SK-N-SH (cell line): ENCODE measurements around the gene SELE. TPM values are rescaled to one million over a fixed set of nuclear protein-coding genes. Genes with fewer than 3 reads are reported as not detected.

Source experiments
- CTCF ChIA-PET: fragments of 300-600, 350-600 bp; formaldehyde crosslinking; extraction: SDS; loops from one replicate; lab custom pipeline; 2021; lab: Yijun Ruan, JAX
- POLR2A ChIA-PET: fragments of 350-600 bp; sonication (Branson Sonifier 250); formaldehyde crosslinking; extraction: SDS; loops from one replicate; lab custom pipeline; 2020; ENCODE audit warnings: antibody characterized with exemption, inconsistent platforms; lab: Yijun Ruan, JAX
- DNase-seq: peaks from one replicate; pipeline ENCODE4 v3.0.0; 2012
- H2AFZ ChIP-seq: fragments of 200-600 bp; sonication (generic); 2 replicates; pipeline ENCODE4 v1.8.1; 2016; ENCODE audit warnings: antibody characterized with exemption, mild to moderate bottlenecking, low read depth
- H3F3A ChIP-seq: fragments of 200-600 bp; sonication (generic); replicated peaks from 2 replicates; pipeline ENCODE3; 2016; ENCODE audit warnings: antibody characterized with exemption, mild to moderate bottlenecking; ENCODE audit not compliant: insufficient read depth
- H3K27ac ChIP-seq, 2 experiments: fragments of 200-500 bp in 1 of 2; fragments of 200-600 bp in 1 of 2; sonication (Bioruptor generic) in 1 of 2; sonication (generic), shearing (Covaris generic) in 1 of 2; 2 replicates each; pipeline versions ENCODE4 v1.5.1 to v1.6.1; 2014 to 2016; ENCODE audit warnings: low read depth in 2 of 2, inconsistent platforms in 1 of 2, low read length in 1 of 2, mild to moderate bottlenecking in 1 of 2, mixed read lengths in 1 of 2
- H3K27me3 ChIP-seq: fragments of 200-600 bp; sonication (generic), shearing (Covaris generic); 2 replicates; pipeline ENCODE4 v1.6.1; 2016; ENCODE audit warnings: mixed run types; ENCODE audit not compliant: insufficient read depth
- H3K36me3 ChIP-seq, 2 experiments: fragments of 200-500 bp in 1 of 2; fragments of 200-600 bp in 1 of 2; sonication (Bioruptor generic) in 1 of 2; sonication (generic) in 1 of 2; replicated peaks in 1 of 2; 2 replicates each; pipeline versions ENCODE3 to v1.5.1; 2014 to 2016; ENCODE audit warnings: low read length in 1 of 2, mild to moderate bottlenecking in 1 of 2; ENCODE audit not compliant: insufficient read depth in 2 of 2, control insufficient read depth in 1 of 2
- H3K4me1 ChIP-seq, 2 experiments: fragments of 200-500 bp in 1 of 2; fragments of 200-600 bp in 1 of 2; sonication (Bioruptor generic) in 1 of 2; sonication (generic), shearing (Covaris generic) in 1 of 2; 2 replicates each; pipeline versions ENCODE4 v1.5.1 to v1.6.1; 2014 to 2016; ENCODE audit warnings: low read depth in 1 of 2, low read length in 1 of 2, mixed run types in 1 of 2; ENCODE audit not compliant: insufficient read depth in 2 of 2, control insufficient read depth in 1 of 2
- H3K4me2 ChIP-seq: fragments of 200-600 bp; sonication (generic), shearing (Covaris generic); 2 replicates; pipeline ENCODE4 v1.6.1; 2017; ENCODE audit warnings: mixed run types
- H3K4me3 ChIP-seq, 2 experiments: fragments of 200-500 bp in 1 of 2; fragments of 200-600 bp in 1 of 2; sonication (Bioruptor generic) in 1 of 2; sonication (generic), shearing (Covaris generic) in 1 of 2; 2 replicates each; pipeline versions ENCODE4 v1.5.1 to v1.8.1; 2014 to 2016; ENCODE audit warnings: low read depth in 2 of 2, inconsistent platforms in 1 of 2, low read length in 1 of 2, mild to moderate bottlenecking in 1 of 2, mixed read lengths in 1 of 2, moderate library complexity in 1 of 2
- H3K79me2 ChIP-seq: fragments of 200-600 bp; sonication (generic); 2 replicates; pipeline ENCODE4 v1.8.1; 2017; ENCODE audit warnings: mild to moderate bottlenecking; ENCODE audit not compliant: insufficient read depth
- H3K9ac ChIP-seq: fragments of 200-600 bp; sonication (generic); 2 replicates; pipeline ENCODE4 v1.6.1; 2017; ENCODE audit warnings: mixed run types
- H3K9me2 ChIP-seq: fragments of 200-600 bp; sonication (generic); 2 replicates; pipeline ENCODE4 v1.6.1; 2017; ENCODE audit warnings: mixed run types
- H3K9me3 ChIP-seq: fragments of 200-600 bp; sonication (generic); 2 replicates; pipeline ENCODE4 v1.6.1; 2017; ENCODE audit warnings: mixed run types, mild to moderate bottlenecking, moderate library complexity
- H4K20me1 ChIP-seq: fragments of 200-600 bp; sonication (generic); 2 replicates; pipeline ENCODE4 v1.6.1; 2017; ENCODE audit warnings: mild to moderate bottlenecking, mixed run types; ENCODE audit not compliant: insufficient read depth
- CHD2 ChIP-seq: fragments of 150-350 bp; IDR thresholded peaks from 2 replicates; pipeline ENCODE4 v1.6.1; 2018; ENCODE audit warnings: low read length; ENCODE audit not compliant: partially characterized antibody
- CTCF ChIP-seq: fragments of 200-600 bp; sonication (generic); IDR thresholded peaks from 2 replicates; pipeline ENCODE4 v1.6.1; 2017; ENCODE audit warnings: antibody characterized with exemption, mild to moderate bottlenecking, moderate library complexity
- EP300 ChIP-seq, 2 experiments: IDR thresholded peaks; 2 replicates each; pipeline versions ENCODE4 v1.4.0 to v1.6.1; 2012; ENCODE audit warnings: borderline replicate concordance in 1 of 2, low read depth in 1 of 2, low read length in 1 of 2
- FOSL2 ChIP-seq: IDR thresholded peaks from 2 replicates; pipeline ENCODE4 v1.4.0; 2012; ENCODE audit warnings: low read depth, mild to moderate bottlenecking, moderate library complexity, borderline replicate concordance
- FOXM1 ChIP-seq: IDR thresholded peaks from 2 replicates; pipeline ENCODE4 v1.4.0; 2012; ENCODE audit warnings: low read depth, mild to moderate bottlenecking
- GABPA ChIP-seq: IDR thresholded peaks from 2 replicates; pipeline ENCODE4 v1.4.0; 2012; ENCODE audit warnings: low read depth, mild to moderate bottlenecking
- JUND ChIP-seq: IDR thresholded peaks from 2 replicates; pipeline ENCODE4 v1.4.0; 2012
- MEF2A ChIP-seq: IDR thresholded peaks from 2 replicates; pipeline ENCODE4 v1.4.0; 2012; ENCODE audit warnings: low read depth, borderline replicate concordance
- MXI1 ChIP-seq: IDR thresholded peaks from 2 replicates; pipeline ENCODE4 v1.6.1; 2012; ENCODE audit warnings: mild to moderate bottlenecking, low read depth, low read length, improper control_type of control experiment
- NFIC ChIP-seq: IDR thresholded peaks from 2 replicates; pipeline ENCODE4 v1.4.0; 2012; ENCODE audit warnings: borderline replicate concordance
- NRF1 ChIP-seq: IDR thresholded peaks from 2 replicates; pipeline ENCODE4 v1.6.1; 2012; ENCODE audit warnings: low read depth, mild to moderate bottlenecking, low read length
- PBX3 ChIP-seq: IDR thresholded peaks from 2 replicates; pipeline ENCODE4; 2012
- POLR2AphosphoS5 ChIP-seq: IDR thresholded peaks from 2 replicates; pipeline ENCODE4 v1.6.1; 2012; ENCODE audit warnings: low read depth, low read length
- RFX5 ChIP-seq: IDR thresholded peaks from 2 replicates; pipeline ENCODE4 v1.6.1; 2012; ENCODE audit warnings: mild to moderate bottlenecking, improper control_type of control experiment, low read length
- RXRA ChIP-seq: IDR thresholded peaks from 2 replicates; pipeline ENCODE4 v1.4.0; 2012; ENCODE audit warnings: low read depth, mild to moderate bottlenecking, borderline replicate concordance
- SIN3A ChIP-seq: IDR thresholded peaks from 2 replicates; pipeline ENCODE4 v1.6.1; 2012; ENCODE audit warnings: low read depth, mild to moderate bottlenecking, low read length, moderate library complexity, borderline replicate concordance
- SMC3 ChIP-seq: IDR thresholded peaks from 2 replicates; pipeline ENCODE4 v1.6.1; 2012; ENCODE audit warnings: low read depth, low read length, improper control_type of control experiment
- TAF1 ChIP-seq: IDR thresholded peaks from 2 replicates; pipeline ENCODE4 v1.6.1; 2012; ENCODE audit warnings: low read depth, mild to moderate bottlenecking, low read length, moderate library complexity, borderline replicate concordance
- TCF12 ChIP-seq: IDR thresholded peaks from 2 replicates; pipeline ENCODE4 v1.4.0; 2012
- TEAD4 ChIP-seq: IDR thresholded peaks from 2 replicates; pipeline ENCODE4 v1.4.0; 2012; ENCODE audit warnings: mild to moderate bottlenecking, borderline replicate concordance; ENCODE audit not compliant: insufficient read depth
- YY1 ChIP-seq: IDR thresholded peaks from 2 replicates; pipeline ENCODE4 v1.4.0; 2012; ENCODE audit warnings: low read depth, mild to moderate bottlenecking
- WGBS: methylation state at CpG from one replicate; pipeline ENCODE4 v1.1.6; 2017; ENCODE audit warnings: low lambda C conversion rate; 5-methylcytosine and 5-hydroxymethylcytosine counted together
- polyA plus RNA-seq, 3 experiments: library from polyadenylated mRNA; depleted of rRNA; stranded (reverse); fragments of >200 nt; gene quantifications; 2 replicates each; pipeline ENCODE4 v1.2.3, GENCODE V29; 2012
- TF ChIP-seq, protein P1 (sequence below): IDR thresholded peaks from 2 replicates; pipeline ENCODE4 v1.4.0; 2012; ENCODE audit warnings: low read depth, borderline replicate concordance
- TF ChIP-seq, protein P2 (sequence below): fragments of 150-350 bp; IDR thresholded peaks from 2 replicates; pipeline ENCODE4 v1.6.1; 2017; ENCODE audit warnings: antibody characterized with exemption, low read length, low read depth, borderline replicate concordance

Gene SELE
- polyA plus RNA-seq, 1 of the 3 experiments (the other 2 are of a cell fraction), result 0.02 TPM

GRCh38 chr1:169779150-169779549 is 45.3 kb upstream of the SELE start:
- CTCF ChIA-PET, result interaction anchor here (0.6 kb wide), 1 partner anchor 101 kb away, joined by 3 read pairs; no protein-coding TSS in a partner anchor
- peak overlapping the region; percentile 72 to 83; a peak in 3 of 4 replicates for H3K27ac ChIP-seq
- TF ChIP-seq TCF12 (peak; percentile 66), EP300 (IDR thresholded peaks at IDR 0.05; ENCODE audit: borderline replicate concordance in 1 of 2, low read depth in 1 of 2, low read length in 1 of 2) (peak in 1 of 2 experiments; percentile 20; a peak in 1 of 4 replicates), NFIC (peak; percentile 65; the same call in 1 of the 2 replicates), PBX3 (peak; percentile 66; the same call in 1 of the 2 replicates), MEF2A (0 out of 2 replicates have a peak, but pooled peaks have one; percentile 26), POLR2AphosphoS5 (no peak; the same call in 1 of the 2 replicates), RXRA (peak; percentile 78; the same call in 1 of the 2 replicates), NRF1 (no peak)
- POLR2A ChIA-PET, result no interaction called here
- H3F3A ChIP-seq, result peaks cover 35% of the 10 kb centered on the region
- no peak for DNase-seq
- no peaks in the 10 kb centered on the region for H3K79me2 ChIP-seq
- no peak overlapping the region for H2AFZ ChIP-seq
- no peaks in the 10 kb centered on the region for H3K9me2 ChIP-seq
- no peak overlapping the region for H3K4me3 ChIP-seq
- H3K9me3 ChIP-seq, result no peaks in the 10 kb centered on the region
- H3K4me1 ChIP-seq, result peaks cover 4 to 22% of the 10 kb centered on the region in 2 experiments
- H3K27me3 ChIP-seq, result no peaks in the 10 kb centered on the region
- peak overlapping the region; percentile 41; the same call in 1 of the 2 replicates for H3K4me2 ChIP-seq
- no peaks in the 10 kb centered on the region for H4K20me1 ChIP-seq
- H3K36me3 ChIP-seq, result no peaks in the 10 kb centered on the region
- peak overlapping the region; percentile 21; the same call in 1 of the 2 replicates for H3K9ac ChIP-seq

DNA sequence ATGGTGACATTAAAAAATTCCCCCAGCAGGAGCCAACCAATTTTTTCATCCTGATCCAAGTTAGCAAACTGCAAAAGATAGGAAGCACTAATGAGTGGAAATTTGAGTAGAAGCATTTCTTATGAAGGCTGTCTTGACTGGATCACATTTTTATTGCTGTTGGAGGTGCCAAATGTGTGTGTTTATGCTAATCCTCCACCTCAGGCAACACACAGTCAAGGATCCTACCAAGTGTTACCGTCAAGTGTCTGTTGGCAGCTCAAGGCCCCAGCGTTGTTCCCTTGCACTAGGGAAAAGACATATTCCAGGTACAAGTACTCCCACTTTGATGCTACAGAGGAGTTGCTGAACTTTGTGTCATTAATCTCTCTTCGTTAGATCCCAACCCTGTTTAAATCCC is 42.6 kb upstream of the SELE start:
- CTCF ChIA-PET, result no interaction called here

More for the DNA sequence above, 42.6 kb upstream of the SELE start:
- TF ChIP-seq YY1 (no peak), NFIC (no peak), CTCF (no peak), GABPA (no peak), RFX5 (no peak), TAF1 (no peak), SMC3 (no peak), PBX3 (no peak), JUND (no peak), CHD2 (no peak), MXI1 (no peak), SIN3A (no peak), TEAD4 (no peak), FOSL2 (no peak), FOXM1 (no peak), RXRA (no peak)
- TF ChIP-seq, protein P1, sequence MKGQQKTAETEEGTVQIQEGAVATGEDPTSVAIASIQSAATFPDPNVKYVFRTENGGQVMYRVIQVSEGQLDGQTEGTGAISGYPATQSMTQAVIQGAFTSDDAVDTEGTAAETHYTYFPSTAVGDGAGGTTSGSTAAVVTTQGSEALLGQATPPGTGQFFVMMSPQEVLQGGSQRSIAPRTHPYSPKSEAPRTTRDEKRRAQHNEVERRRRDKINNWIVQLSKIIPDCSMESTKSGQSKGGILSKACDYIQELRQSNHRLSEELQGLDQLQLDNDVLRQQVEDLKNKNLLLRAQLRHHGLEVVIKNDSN, result no peak
- TF ChIP-seq, protein P2, sequence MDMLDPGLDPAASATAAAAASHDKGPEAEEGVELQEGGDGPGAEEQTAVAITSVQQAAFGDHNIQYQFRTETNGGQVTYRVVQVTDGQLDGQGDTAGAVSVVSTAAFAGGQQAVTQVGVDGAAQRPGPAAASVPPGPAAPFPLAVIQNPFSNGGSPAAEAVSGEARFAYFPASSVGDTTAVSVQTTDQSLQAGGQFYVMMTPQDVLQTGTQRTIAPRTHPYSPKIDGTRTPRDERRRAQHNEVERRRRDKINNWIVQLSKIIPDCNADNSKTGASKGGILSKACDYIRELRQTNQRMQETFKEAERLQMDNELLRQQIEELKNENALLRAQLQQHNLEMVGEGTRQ, result no peak
- Histone ChIP-seq H3K36me3 (no peaks in the 10 kb centered on the region), H3K79me2 (no peaks in the 10 kb centered on the region), H3K27me3 (no peaks in the 10 kb centered on the region), H3K4me2 (no peak overlapping the region), H4K20me1 (no peaks in the 10 kb centered on the region), H3K9me3 (no peaks in the 10 kb centered on the region), H3F3A (peaks cover 31% of the 10 kb centered on the region), H3K4me1 (peaks cover 4 to 13% of the 10 kb centered on the region in 2 experiments), H3K27ac (no peak overlapping the region), H3K4me3 (no peak overlapping the region), H3K9me2 (no peaks in the 10 kb centered on the region), H3K9ac (no peak overlapping the region), H2AFZ (no peak overlapping the region)
- no peak for DNase-seq
- 64% methylated on average over 3 of the region's 3 CpGs for WGBS
- POLR2A ChIA-PET, result no interaction called here
